Memory B cell (primary cell): Measurements from ENCODE around the gene BNC2.

Source experiments
- ATAC-seq: fragments of 150-1000 bp; cut with Tn5 transposase; 2 replicates; pipeline ENCODE4 v1.10.0; 2021; ENCODE audit warnings: low read depth, mild to moderate bottlenecking, moderate library complexity
- DNase-seq, 2 donors: peaks; one replicate each; pipeline ENCODE4 v3.0.0; 2022; ENCODE audit warnings: low spot score in 2 of 2
- H3K27ac Mint-ChIP-seq: one replicate; pipeline ENCODE4 v1.8.0; 2022; ENCODE audit warnings: mild to moderate bottlenecking, moderate library complexity, mixed read lengths
- H3K27me3 Mint-ChIP-seq: one replicate; pipeline ENCODE4 v1.8.0; 2022; ENCODE audit warnings: mixed read lengths
- H3K36me3 Mint-ChIP-seq: one replicate; pipeline ENCODE4 v1.8.0; 2022; ENCODE audit warnings: mild to moderate bottlenecking, mixed read lengths
- H3K4me1 Mint-ChIP-seq: one replicate; pipeline ENCODE4 v1.8.0; 2022; ENCODE audit warnings: mixed read lengths
- H3K4me3 Mint-ChIP-seq: one replicate; pipeline ENCODE4 v1.8.0; 2022; ENCODE audit warnings: mild to moderate bottlenecking, moderate library complexity, mixed read lengths
- H3K9me3 Mint-ChIP-seq: one replicate; pipeline ENCODE4 v1.8.0; 2022; ENCODE audit warnings: mixed read lengths

Gene BNC2

DNA sequence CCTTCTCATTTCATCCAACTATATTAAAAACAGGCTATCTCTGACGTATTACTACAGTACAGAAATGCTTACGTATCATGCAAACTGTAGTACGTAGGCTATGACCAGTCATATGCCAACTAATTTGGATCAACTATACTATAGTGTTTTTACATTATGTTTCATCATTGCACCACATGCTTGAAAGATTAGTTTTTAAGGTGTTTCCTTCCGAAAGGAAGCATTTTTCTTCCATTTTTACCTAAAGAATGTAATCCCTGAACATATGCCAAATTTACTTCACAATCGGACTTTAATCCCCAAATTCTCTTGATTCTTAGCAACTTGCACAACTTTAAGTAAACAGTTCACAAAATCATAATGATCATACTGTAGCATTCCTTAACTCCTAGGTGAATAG, 153.9 kb downstream of the BNC2 start:
- ATAC-seq (no peak), DNase-seq (no peak)
- no peaks in the 10 kb centered on the region for H3K9me3 Mint-ChIP-seq
- no peak overlapping the region for H3K27ac Mint-ChIP-seq
- no peaks in the 10 kb centered on the region for H3K27me3 Mint-ChIP-seq
- H3K4me3 Mint-ChIP-seq = no peak overlapping the region
- no peaks in the 10 kb centered on the region for H3K4me1 Mint-ChIP-seq
- H3K36me3 Mint-ChIP-seq = no peaks in the 10 kb centered on the region

DNA sequence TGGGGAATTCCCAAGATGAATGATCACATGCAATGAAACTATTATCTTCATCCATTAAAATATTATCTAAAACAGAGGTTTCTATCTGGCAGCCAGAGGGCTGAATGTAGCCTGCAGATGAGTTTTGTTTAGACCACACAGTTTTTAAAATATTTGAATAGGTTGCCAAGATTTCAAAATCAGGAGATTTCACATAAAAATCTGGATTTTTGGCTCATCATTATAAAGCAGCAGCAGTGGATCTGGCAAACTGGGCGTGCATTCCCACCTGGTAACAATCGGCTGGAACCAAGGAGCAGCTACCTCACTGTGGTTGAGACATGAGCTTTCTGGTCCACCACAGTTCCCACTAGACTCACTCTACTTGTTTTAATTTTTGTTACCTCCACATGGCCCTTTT, 155.1 kb downstream of the BNC2 start:
- Mint-ChIP-seq H3K36me3 (no peaks in the 10 kb centered on the region), H3K9me3 (peaks cover 3% of the 10 kb centered on the region)

DNA sequence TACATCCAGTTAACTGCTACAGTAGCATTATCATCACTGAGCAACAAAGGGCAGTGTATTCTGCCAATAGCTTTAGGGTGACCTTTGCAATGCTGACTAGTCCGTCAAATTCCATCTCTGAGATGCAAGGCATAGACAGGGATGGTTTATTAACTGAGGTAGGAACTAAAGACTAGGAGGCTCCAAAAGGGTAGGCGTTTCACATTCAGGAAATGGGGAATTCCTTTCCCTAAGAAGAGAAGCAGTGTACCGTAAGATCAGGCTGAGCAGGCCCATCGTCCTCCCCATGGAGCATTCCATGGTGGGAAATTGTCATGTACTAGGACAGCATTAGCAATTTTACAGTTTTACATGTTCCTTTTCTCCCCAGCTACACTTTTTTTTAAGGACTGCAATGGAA, 157.7 kb downstream of the BNC2 start:
- ATAC-seq = no peak
- DNase-seq = no peak
- Mint-ChIP-seq H3K27ac (no peak overlapping the region), H3K36me3 (no peaks in the 10 kb centered on the region), H3K9me3 (peaks cover 6% of the 10 kb centered on the region), H3K4me1 (no peaks in the 10 kb centered on the region), H3K27me3 (peaks cover 2% of the 10 kb centered on the region), H3K4me3 (no peak overlapping the region)

More for the DNA sequence above, 155.1 kb downstream of the BNC2 start:
- Mint-ChIP-seq H3K27ac (no peak overlapping the region), H3K27me3 (no peaks in the 10 kb centered on the region), H3K4me1 (no peaks in the 10 kb centered on the region), H3K4me3 (no peak overlapping the region)
- no peak for ATAC-seq
- no peak for DNase-seq

DNA sequence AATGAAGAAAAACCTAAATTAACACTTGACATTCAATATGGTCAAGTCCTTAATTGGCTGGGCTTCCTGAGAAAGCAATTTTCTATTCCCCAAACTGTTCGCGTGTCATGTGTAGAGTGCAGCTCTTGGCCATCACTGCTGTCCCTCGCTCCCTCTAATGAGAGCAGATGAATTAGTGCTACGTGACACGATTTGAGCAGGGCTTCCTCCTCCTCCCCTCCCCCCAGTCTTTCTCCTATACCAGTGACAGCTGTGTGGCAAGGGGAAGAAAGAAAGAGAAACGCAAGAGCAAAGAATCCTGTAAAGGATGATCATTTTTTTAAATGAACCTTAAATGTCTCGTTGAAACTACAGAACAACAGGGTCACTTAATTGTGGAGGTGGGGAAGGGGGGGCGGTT, 159.6 kb downstream of the BNC2 start:
- Mint-ChIP-seq H3K4me3 (no peak overlapping the region), H3K9me3 (peaks cover 9% of the 10 kb centered on the region), H3K36me3 (no peaks in the 10 kb centered on the region), H3K27ac (no peak overlapping the region), H3K27me3 (peaks cover 2% of the 10 kb centered on the region), H3K4me1 (no peaks in the 10 kb centered on the region)
- DNase-seq = no peak
- ATAC-seq = no peak

DNA sequence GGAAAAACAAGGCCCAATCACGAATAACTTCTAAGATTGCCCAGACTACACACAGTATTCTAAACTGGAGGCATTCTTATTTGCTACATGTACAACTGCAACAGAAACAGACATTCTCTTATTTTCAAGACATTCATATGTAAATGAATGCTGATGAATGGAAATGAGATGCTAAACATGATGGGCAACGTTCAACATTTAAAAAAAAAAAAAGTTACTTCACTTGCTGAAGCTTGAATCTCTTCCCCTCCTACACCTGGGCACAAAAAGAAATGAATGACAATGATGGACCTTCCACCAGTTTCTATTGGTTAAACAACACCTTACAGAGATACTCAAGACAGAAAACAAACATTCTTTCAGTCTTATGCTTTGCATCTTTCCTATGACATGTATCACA, 160.5 kb downstream of the BNC2 start:
- H3K4me3 Mint-ChIP-seq = no peak overlapping the region
- no peaks in the 10 kb centered on the region for H3K4me1 Mint-ChIP-seq
- DNase-seq (no peak), ATAC-seq (no peak)
- H3K36me3 Mint-ChIP-seq = no peaks in the 10 kb centered on the region
- peaks cover 9% of the 10 kb centered on the region for H3K9me3 Mint-ChIP-seq
- H3K27ac Mint-ChIP-seq = no peak overlapping the region
- H3K27me3 Mint-ChIP-seq = peaks cover 2% of the 10 kb centered on the region

DNA sequence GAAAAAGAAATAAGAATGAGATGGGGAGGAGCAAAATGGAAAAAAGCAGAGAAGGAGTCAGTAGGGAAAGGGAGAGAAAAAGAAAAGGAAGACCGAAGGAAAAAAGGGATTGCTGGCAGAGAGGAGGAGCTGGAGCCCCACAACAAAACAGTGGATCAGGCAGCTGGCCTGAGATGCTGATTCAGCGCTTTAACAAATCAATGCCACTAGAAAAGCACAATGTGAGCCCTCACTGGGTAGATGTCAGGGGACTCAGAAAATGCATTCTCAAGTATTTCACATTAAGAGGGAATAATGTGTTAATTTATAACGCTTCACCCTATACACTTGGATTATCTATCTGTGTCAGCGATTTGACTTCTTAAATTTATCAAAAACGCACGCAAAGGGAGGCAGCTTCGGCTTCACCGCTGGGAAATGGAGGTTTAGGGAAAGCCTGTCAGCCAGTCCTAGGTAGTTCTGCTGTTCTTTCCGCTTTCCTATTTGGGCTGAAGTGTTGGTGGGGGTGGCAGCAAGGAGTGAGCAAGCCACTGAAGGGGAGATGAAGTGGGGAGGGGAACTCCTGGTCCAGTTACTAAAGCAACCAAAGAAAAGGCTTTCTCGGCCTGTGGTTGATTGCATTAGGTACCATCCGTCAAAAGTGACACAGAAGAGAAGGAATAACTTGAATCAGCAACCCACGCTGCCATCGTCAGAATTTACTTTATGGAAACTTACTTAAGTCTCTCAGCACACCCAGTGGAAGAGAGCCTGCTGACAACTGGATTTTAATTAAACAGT, 161.6 kb downstream of the BNC2 start:
- H3K4me3 Mint-ChIP-seq = no peak overlapping the region
- H3K36me3 Mint-ChIP-seq = no peaks in the 10 kb centered on the region
- H3K27me3 Mint-ChIP-seq = peaks cover 2% of the 10 kb centered on the region
- no peak for DNase-seq
- no peak for ATAC-seq
- H3K9me3 Mint-ChIP-seq = peaks cover 9% of the 10 kb centered on the region
- H3K4me1 Mint-ChIP-seq = no peaks in the 10 kb centered on the region
- H3K27ac Mint-ChIP-seq = no peak overlapping the region

DNA sequence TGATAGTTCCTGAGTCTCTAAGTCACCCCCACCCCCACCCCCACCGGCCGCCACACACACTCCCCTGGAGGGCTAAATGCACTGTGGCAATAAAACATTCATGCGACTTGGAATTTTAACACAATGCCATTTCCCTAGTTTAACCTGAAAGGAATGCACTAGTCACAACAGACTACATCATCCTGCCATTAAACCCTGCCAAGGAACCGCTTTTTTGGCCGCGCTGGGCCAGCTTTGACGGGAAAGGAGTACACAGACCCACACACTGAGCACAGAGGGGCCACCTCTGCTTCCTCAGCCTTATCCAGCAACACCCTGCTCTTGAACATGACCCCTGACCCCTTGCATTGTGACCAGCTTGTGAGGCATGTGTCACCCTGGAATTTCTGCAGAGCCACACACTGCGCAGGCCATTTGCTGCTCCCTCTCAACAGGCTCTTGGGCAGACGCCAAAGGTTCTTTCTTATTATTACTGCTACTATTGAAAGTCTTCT, 165.3 kb downstream of the BNC2 start:
- Mint-ChIP-seq H3K4me1 (no peaks in the 10 kb centered on the region), H3K27me3 (peaks cover 2% of the 10 kb centered on the region), H3K27ac (no peak overlapping the region), H3K4me3 (no peak overlapping the region), H3K36me3 (no peaks in the 10 kb centered on the region), H3K9me3 (peaks cover 6% of the 10 kb centered on the region)
- ATAC-seq (no peak), DNase-seq (no peak)

DNA sequence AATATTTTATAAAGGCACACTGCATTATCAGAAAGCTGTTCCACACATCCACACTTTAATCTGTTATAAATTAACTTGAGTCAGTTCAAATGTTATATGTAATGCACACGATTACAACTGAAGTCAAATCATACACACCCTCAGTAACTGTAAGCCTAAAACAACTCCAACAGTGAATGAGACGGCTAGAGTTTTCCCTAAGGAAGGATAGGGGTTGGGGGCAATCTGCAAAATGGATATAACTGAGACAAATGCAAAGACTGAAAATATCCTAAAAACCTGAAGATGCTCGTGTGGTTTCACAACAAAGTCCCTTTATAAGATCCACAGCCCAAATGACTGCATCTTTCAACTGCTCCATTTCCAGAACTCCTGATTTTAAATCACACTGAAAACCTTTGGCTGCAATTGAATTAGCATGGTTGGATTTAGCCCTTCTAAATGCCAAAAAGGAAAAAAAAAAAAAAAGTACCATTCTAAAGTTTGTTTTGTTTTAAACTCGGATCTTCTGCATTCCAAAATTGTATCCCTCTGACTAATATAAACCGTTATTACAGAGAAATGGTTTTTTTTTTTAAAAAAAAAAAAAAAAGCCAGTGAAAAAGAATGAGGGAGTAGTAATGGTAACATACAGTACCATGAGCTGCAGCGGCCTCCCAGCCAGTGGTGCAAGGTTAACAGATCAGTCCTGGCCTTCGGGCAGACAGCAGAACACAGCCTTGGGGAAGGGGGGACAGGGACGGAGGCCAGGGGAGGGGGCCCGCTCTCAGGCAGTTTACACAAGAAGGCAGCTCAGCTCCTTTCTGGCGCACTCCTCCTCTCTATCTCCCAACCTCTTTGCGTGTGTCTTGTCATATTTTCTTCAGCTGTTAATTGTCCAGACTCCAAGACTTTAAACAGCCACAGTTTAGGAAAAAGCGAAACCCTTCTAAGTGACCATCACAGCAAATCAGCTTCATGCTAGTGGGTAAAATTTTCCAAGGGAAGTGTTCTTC, 166.1 kb downstream of the BNC2 start:
- Mint-ChIP-seq H3K9me3 (peaks cover 6% of the 10 kb centered on the region), H3K4me3 (no peak overlapping the region), H3K27ac (no peak overlapping the region), H3K36me3 (no peaks in the 10 kb centered on the region), H3K4me1 (no peaks in the 10 kb centered on the region), H3K27me3 (peaks cover 2% of the 10 kb centered on the region)
- no peak for DNase-seq
- ATAC-seq = no peak

DNA sequence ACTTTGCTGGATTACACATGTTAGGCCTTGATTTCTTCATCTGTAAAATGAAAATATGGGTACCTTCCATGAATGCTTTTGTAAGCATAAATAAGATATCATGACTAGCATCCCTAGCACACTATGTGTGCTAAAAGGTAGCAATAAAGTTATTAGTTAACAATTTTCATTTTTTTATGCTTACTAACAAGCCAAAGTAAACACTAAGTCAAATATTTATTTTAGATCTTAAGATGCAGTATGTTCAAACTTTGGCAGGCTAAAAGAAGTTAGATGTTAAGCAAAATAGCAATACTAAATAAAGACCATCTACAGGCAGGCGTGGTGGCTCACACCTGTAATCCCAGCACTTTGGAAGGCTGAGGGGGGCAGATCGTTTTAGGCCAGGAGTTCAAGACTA, 169.1 kb downstream of the BNC2 start:
- DNase-seq (no peak), ATAC-seq (no peak)
- Mint-ChIP-seq H3K27me3 (no peaks in the 10 kb centered on the region), H3K4me3 (no peak overlapping the region), H3K4me1 (no peaks in the 10 kb centered on the region), H3K36me3 (no peaks in the 10 kb centered on the region), H3K27ac (no peak overlapping the region), H3K9me3 (peaks cover 3% of the 10 kb centered on the region)

DNA sequence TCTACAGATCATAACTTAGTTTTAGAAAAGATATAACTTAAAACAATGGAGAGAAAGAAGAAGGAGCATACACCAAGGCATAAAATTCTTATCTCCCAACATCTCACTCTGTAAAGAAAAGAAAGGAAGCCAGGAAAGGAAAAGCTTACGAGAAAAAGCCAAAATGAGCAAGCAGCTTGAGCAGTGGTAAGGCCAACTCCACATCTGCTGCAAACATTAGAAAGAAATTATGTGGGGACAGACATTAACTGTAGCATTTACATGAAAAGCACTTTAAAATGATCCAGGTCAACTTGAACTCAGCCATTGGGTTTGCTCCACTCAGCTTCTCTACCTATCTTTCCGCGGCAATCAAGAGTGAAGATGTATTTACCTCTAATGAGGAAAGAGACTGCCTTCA, 176.9 kb downstream of the BNC2 start:
- H3K27ac Mint-ChIP-seq = no peak overlapping the region
- ATAC-seq (no peak), DNase-seq (no peak)
- H3K4me3 Mint-ChIP-seq = no peak overlapping the region
- H3K27me3 Mint-ChIP-seq = no peaks in the 10 kb centered on the region
- peaks cover 3% of the 10 kb centered on the region for H3K9me3 Mint-ChIP-seq
- H3K4me1 Mint-ChIP-seq = no peaks in the 10 kb centered on the region
- no peaks in the 10 kb centered on the region for H3K36me3 Mint-ChIP-seq

DNA sequence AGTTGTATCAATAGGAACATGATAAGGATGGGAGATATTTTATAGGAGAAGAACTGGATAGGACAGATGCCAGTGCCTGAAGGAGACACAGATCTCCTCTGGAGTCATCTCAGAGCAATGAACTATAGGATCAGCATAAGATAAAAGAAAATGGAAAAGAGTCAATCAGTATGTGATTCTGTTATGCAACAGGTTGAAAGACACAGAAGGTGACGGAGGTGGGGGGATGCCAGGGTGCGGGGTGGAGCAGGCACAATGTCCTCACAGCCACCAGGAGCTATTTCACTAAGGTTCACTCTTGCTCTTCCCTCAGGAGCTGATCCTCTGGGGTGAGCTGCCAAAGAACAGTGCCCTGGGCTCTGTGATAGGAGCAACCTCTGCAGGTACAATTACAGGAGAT, 179.8 kb downstream of the BNC2 start:
- H3K36me3 Mint-ChIP-seq = no peaks in the 10 kb centered on the region
- no peak for ATAC-seq
- DNase-seq = no peak
- H3K27ac Mint-ChIP-seq = no peak overlapping the region
- H3K9me3 Mint-ChIP-seq = peaks cover 4% of the 10 kb centered on the region
- H3K4me1 Mint-ChIP-seq = no peaks in the 10 kb centered on the region
- H3K27me3 Mint-ChIP-seq = no peaks in the 10 kb centered on the region
- H3K4me3 Mint-ChIP-seq = no peak overlapping the region

DNA sequence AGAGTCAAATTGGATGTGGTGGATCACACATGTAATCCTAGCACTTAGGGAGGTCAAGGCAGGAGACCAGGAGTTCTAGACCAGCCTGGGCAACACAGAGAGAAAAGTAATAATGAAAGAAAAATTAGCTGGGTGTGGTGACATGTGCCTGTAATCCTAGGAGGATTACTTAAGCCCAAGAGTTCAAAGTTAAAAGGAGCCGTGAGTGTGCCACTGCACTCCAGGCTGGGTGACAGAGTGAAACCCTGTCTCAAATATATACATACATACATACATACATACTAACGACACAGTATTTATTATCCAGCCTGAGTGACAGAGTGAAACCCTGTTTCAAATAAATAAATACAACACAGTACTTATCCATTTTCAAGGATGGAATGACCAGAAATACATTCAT, 180.3 kb downstream of the BNC2 start:
- ATAC-seq (no peak), DNase-seq (no peak)
- H3K27ac Mint-ChIP-seq = no peak overlapping the region
- no peaks in the 10 kb centered on the region for H3K36me3 Mint-ChIP-seq
- no peaks in the 10 kb centered on the region for H3K27me3 Mint-ChIP-seq
- no peaks in the 10 kb centered on the region for H3K4me1 Mint-ChIP-seq
- no peak overlapping the region for H3K4me3 Mint-ChIP-seq
- peaks cover 3% of the 10 kb centered on the region for H3K9me3 Mint-ChIP-seq

DNA sequence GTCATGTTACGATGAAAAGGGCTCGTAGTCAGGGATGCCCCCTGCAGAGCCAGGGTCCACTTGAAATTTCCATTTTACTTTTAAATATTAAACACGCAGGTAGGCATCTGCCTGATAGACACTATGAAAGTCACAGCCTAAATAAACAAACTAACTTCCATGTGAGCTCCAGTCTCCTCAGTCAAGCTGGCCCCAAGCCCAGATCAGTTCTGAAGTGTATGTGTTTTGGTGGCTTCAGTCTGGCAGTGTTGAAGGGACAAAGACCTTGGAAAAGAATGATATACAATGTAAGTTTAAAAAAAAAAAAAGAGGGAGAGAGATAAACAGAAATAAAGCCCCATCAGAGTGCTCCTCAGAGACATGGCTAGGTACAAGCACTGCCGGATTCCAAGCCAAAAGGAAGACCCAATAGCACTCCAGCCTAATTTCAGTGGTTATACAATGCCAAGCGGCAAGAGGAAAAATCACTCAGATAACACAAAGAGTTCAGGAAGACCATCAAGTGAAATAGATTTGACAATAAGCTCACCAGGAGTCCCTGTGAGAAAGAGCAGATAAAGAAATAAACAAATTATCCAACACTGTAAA, 181.0 kb downstream of the BNC2 start:
- H3K27ac Mint-ChIP-seq = no peak overlapping the region
- no peak for DNase-seq
- no peaks in the 10 kb centered on the region for H3K4me1 Mint-ChIP-seq

DNA sequence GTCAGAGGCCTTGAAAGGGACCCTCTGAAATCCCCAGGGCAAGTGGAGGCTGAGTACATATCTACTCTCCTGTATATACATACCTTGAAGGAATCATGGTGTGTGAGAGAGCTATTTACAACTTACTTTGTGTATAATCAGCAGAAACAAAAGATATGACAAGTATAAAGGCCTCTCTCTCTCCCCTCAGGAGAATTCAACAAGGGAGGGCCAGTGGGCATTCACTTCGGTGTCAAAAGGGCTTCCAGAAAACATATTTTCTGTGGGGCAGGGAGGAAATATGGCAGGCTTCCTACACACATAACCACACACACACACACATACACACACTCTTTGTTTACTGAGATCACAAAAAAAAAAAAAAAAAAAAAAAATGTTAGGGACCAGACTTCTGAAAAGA, 181.7 kb downstream of the BNC2 start:
- H3K27me3 Mint-ChIP-seq = no peaks in the 10 kb centered on the region
- DNase-seq = no peak
- no peaks in the 10 kb centered on the region for H3K36me3 Mint-ChIP-seq
- no peaks in the 10 kb centered on the region for H3K4me1 Mint-ChIP-seq
- ATAC-seq = no peak
- H3K9me3 Mint-ChIP-seq = peaks cover 5% of the 10 kb centered on the region
- no peak overlapping the region for H3K27ac Mint-ChIP-seq
- no peak overlapping the region for H3K4me3 Mint-ChIP-seq

More for the DNA sequence above, 181.0 kb downstream of the BNC2 start:
- Mint-ChIP-seq H3K9me3 (peaks cover 3% of the 10 kb centered on the region), H3K4me3 (no peak overlapping the region), H3K36me3 (no peaks in the 10 kb centered on the region), H3K27me3 (no peaks in the 10 kb centered on the region)
- no peak for ATAC-seq
